Panc1 (cell line): Measurements from ENCODE around the gene HSP90B1.

Experiments
- POLR2AphosphoS5 ChIP-seq: IDR thresholded peaks from 2 replicates; pipeline ENCODE4 v1.6.1; 2012; ENCODE audit warnings: mild to moderate bottlenecking, low read depth, low read length, moderate library complexity
- SIN3A ChIP-seq: IDR thresholded peaks from 2 replicates; pipeline ENCODE4 v1.6.1; 2012; ENCODE audit warnings: low read depth, mild to moderate bottlenecking, low read length, moderate library complexity, borderline replicate concordance; ENCODE audit not compliant: insufficient read depth
- TF ChIP-seq, protein P1 (sequence below): fragments of 450-650 bp; IDR thresholded peaks from 2 replicates; pipeline ENCODE4 v1.5.1; 2017; ENCODE audit warnings: mild to moderate bottlenecking
- TF ChIP-seq, protein P2 (sequence below), 2 experiments: IDR thresholded peaks; 2 replicates each; pipeline ENCODE4 v1.6.1; 2011 to 2012; ENCODE audit warnings: low read depth in 2 of 2, control low read depth in 1 of 2, low read length in 1 of 2, mild to moderate bottlenecking in 1 of 2, moderate library complexity in 1 of 2; ENCODE audit not compliant: insufficient read depth in 1 of 2

DNA sequence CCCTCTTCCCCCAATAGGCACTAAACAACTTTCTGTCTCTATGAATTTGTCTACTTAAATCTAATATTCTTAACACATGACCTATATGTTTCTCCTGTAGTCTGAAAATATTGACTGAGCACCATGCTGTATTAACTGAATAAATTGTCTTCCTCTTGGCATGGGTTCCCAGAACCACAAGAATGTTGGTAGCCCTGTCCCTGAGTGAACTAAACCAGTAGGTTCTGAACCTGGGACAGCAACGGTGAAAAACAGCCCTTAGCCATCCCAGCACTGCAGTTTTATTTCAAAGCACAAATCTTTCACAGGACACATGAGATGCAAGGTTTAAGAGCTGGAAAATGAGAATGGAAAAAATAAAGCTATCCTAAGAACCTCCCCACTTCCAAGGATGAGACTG, 20.4 kb upstream of the HSP90B1 start:
- TF ChIP-seq, protein P1, sequence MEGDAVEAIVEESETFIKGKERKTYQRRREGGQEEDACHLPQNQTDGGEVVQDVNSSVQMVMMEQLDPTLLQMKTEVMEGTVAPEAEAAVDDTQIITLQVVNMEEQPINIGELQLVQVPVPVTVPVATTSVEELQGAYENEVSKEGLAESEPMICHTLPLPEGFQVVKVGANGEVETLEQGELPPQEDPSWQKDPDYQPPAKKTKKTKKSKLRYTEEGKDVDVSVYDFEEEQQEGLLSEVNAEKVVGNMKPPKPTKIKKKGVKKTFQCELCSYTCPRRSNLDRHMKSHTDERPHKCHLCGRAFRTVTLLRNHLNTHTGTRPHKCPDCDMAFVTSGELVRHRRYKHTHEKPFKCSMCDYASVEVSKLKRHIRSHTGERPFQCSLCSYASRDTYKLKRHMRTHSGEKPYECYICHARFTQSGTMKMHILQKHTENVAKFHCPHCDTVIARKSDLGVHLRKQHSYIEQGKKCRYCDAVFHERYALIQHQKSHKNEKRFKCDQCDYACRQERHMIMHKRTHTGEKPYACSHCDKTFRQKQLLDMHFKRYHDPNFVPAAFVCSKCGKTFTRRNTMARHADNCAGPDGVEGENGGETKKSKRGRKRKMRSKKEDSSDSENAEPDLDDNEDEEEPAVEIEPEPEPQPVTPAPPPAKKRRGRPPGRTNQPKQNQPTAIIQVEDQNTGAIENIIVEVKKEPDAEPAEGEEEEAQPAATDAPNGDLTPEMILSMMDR: no peak
- TF ChIP-seq POLR2AphosphoS5 (no peak), SIN3A (no peak)
- TF ChIP-seq, protein P2, sequence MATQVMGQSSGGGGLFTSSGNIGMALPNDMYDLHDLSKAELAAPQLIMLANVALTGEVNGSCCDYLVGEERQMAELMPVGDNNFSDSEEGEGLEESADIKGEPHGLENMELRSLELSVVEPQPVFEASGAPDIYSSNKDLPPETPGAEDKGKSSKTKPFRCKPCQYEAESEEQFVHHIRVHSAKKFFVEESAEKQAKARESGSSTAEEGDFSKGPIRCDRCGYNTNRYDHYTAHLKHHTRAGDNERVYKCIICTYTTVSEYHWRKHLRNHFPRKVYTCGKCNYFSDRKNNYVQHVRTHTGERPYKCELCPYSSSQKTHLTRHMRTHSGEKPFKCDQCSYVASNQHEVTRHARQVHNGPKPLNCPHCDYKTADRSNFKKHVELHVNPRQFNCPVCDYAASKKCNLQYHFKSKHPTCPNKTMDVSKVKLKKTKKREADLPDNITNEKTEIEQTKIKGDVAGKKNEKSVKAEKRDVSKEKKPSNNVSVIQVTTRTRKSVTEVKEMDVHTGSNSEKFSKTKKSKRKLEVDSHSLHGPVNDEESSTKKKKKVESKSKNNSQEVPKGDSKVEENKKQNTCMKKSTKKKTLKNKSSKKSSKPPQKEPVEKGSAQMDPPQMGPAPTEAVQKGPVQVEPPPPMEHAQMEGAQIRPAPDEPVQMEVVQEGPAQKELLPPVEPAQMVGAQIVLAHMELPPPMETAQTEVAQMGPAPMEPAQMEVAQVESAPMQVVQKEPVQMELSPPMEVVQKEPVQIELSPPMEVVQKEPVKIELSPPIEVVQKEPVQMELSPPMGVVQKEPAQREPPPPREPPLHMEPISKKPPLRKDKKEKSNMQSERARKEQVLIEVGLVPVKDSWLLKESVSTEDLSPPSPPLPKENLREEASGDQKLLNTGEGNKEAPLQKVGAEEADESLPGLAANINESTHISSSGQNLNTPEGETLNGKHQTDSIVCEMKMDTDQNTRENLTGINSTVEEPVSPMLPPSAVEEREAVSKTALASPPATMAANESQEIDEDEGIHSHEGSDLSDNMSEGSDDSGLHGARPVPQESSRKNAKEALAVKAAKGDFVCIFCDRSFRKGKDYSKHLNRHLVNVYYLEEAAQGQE (IDR thresholded peaks at IDR 0.05; ENCODE audit: insufficient read depth in 1 of 2, low read depth in 2 of 2, low read length in 1 of 2): no peak
